ENCODE measurements around the gene GRWD1. TPM values are rescaled to one million over a fixed set of nuclear protein-coding genes. Genes with fewer than 3 reads are reported as not detected.
A peak's percentile ranks its signal among the peaks of the same experiment; 100 is the strongest.

Gene GRWD1
- total RNA-seq, 1 donor from 2014 or later: 41.4 TPM

GRCh38 chr19:48401287-48401686 lies 44.5 kb upstream of the GRWD1 start:
- no peaks in the 10 kb centered on the region for H4K20me1 ChIP-seq (ENCODE audit: insufficient read depth, low read length)
- no peak overlapping the region for H3K27ac ChIP-seq (ENCODE audit: low read depth, low read length)
- H3K4me2 ChIP-seq (ENCODE audit: low read length): no peak overlapping the region
- no peak for TF ChIP-seq CTCF (IDR thresholded peaks at IDR 0.05; ENCODE audit: insufficient read depth, low read depth, low read length)
- no peak for TF ChIP-seq EZH2 (IDR thresholded peaks at IDR 0.05; ENCODE audit: insufficient read depth, low read length)
- peaks cover 3% of the 10 kb centered on the region for H3K4me1 ChIP-seq (ENCODE audit: insufficient read depth, low read length)
- Mint-ChIP-seq H3K36me3 (ENCODE audit: low read depth, unreplicated experiment) (peaks cover 11% of the 10 kb centered on the region), H3K27me3 (ENCODE audit: low read depth, unreplicated experiment) (no peaks in the 10 kb centered on the region), H3K4me1 (ENCODE audit: low read depth, unreplicated experiment) (peaks cover 9% of the 10 kb centered on the region), H3K9me3 (ENCODE audit: unreplicated experiment) (peaks cover 3% of the 10 kb centered on the region), H3K27ac (ENCODE audit: unreplicated experiment) (no peak overlapping the region), H3K4me3 (ENCODE audit: unreplicated experiment) (no peak overlapping the region)
- no peaks in the 10 kb centered on the region for H3K27me3 ChIP-seq (ENCODE audit: insufficient read depth, low read length)
- DNase-seq (ENCODE audit: low read depth): no peak
- peaks cover 2% of the 10 kb centered on the region for H3K79me2 ChIP-seq (ENCODE audit: insufficient read depth, low read length)
- FAIRE-seq: no peak
- no peak overlapping the region for H3K4me3 ChIP-seq (ENCODE audit: insufficient read depth, low read depth, low read length)
- H3K36me3 ChIP-seq (ENCODE audit: insufficient read depth, low read length): no peaks in the 10 kb centered on the region
- peaks cover 4% of the 10 kb centered on the region for H3K9me3 ChIP-seq (ENCODE audit: insufficient read depth, low read depth, low read length)
- H3K9ac ChIP-seq (ENCODE audit: low read length): no peak overlapping the region
- no peak overlapping the region for H2AFZ ChIP-seq (ENCODE audit: low read depth, low read length)

GRCh38 chr19:48403606-48404005 lies 42.2 kb upstream of the GRWD1 start:
- no peak overlapping the region for H3K4me3 ChIP-seq (ENCODE audit: insufficient read depth, low read depth, low read length)
- H3K36me3 ChIP-seq (ENCODE audit: insufficient read depth, low read length): no peaks in the 10 kb centered on the region
- peaks cover 2% of the 10 kb centered on the region for H3K9me3 Mint-ChIP-seq (ENCODE audit: unreplicated experiment)
- peak; percentile 56 for DNase-seq (ENCODE audit: low read depth)
- no peaks in the 10 kb centered on the region for H3K4me1 ChIP-seq (ENCODE audit: insufficient read depth, low read length)
- H3K36me3 Mint-ChIP-seq (ENCODE audit: low read depth, unreplicated experiment): peaks cover 9% of the 10 kb centered on the region
- no peaks in the 10 kb centered on the region for H3K79me2 ChIP-seq (ENCODE audit: insufficient read depth, low read length)
- peak overlapping the region; percentile 17 for H3K4me3 Mint-ChIP-seq (ENCODE audit: unreplicated experiment)
- no peaks in the 10 kb centered on the region for H3K27me3 ChIP-seq (ENCODE audit: insufficient read depth, low read length)
- H3K27me3 Mint-ChIP-seq (ENCODE audit: low read depth, unreplicated experiment): no peaks in the 10 kb centered on the region
- H3K27ac ChIP-seq (ENCODE audit: low read depth, low read length): no peak overlapping the region
- H4K20me1 ChIP-seq (ENCODE audit: insufficient read depth, low read length): no peaks in the 10 kb centered on the region
- H3K4me2 ChIP-seq (ENCODE audit: low read length): no peak overlapping the region
- peaks cover 4% of the 10 kb centered on the region for H3K9me3 ChIP-seq (ENCODE audit: insufficient read depth, low read depth, low read length)
- H2AFZ ChIP-seq (ENCODE audit: low read depth, low read length): no peak overlapping the region
- TF ChIP-seq CTCF (IDR thresholded peaks at IDR 0.05; ENCODE audit: insufficient read depth, low read depth, low read length): no peak
- no peak for TF ChIP-seq EZH2 (IDR thresholded peaks at IDR 0.05; ENCODE audit: insufficient read depth, low read length)
- no peak for FAIRE-seq
- no peak overlapping the region for H3K9ac ChIP-seq (ENCODE audit: low read length)
- peaks cover 2% of the 10 kb centered on the region for H3K4me1 Mint-ChIP-seq (ENCODE audit: low read depth, unreplicated experiment)
- H3K27ac Mint-ChIP-seq (ENCODE audit: unreplicated experiment): no peak overlapping the region

- Histone ChIP-seq H2AFZ (ENCODE audit: low read depth, low read length) (no peak overlapping the region), H3K4me1 (ENCODE audit: insufficient read depth, low read length) (no peaks in the 10 kb centered on the region), H4K20me1 (ENCODE audit: insufficient read depth, low read length) (no peaks in the 10 kb centered on the region), H3K27me3 (ENCODE audit: insufficient read depth, low read length) (no peaks in the 10 kb centered on the region), H3K27ac (ENCODE audit: low read depth, low read length) (no peak overlapping the region), H3K79me2 (ENCODE audit: insufficient read depth, low read length) (no peaks in the 10 kb centered on the region), H3K4me2 (ENCODE audit: low read length) (no peak overlapping the region), H3K36me3 (ENCODE audit: insufficient read depth, low read length) (no peaks in the 10 kb centered on the region), H3K4me3 (ENCODE audit: insufficient read depth, low read depth, low read length) (no peak overlapping the region), H3K9ac (ENCODE audit: low read length) (no peak overlapping the region), H3K9me3 (ENCODE audit: insufficient read depth, low read depth, low read length) (peaks cover 6% of the 10 kb centered on the region)
- TF ChIP-seq EZH2 (IDR thresholded peaks at IDR 0.05; ENCODE audit: insufficient read depth, low read length) (no peak), CTCF (IDR thresholded peaks at IDR 0.05; ENCODE audit: insufficient read depth, low read depth, low read length) (no peak)
- H3K27ac Mint-ChIP-seq (ENCODE audit: unreplicated experiment): no peak overlapping the region
- peaks cover 2% of the 10 kb centered on the region for H3K4me1 Mint-ChIP-seq (ENCODE audit: low read depth, unreplicated experiment)
- peaks cover 4% of the 10 kb centered on the region for H3K9me3 Mint-ChIP-seq (ENCODE audit: unreplicated experiment)
- H3K27me3 Mint-ChIP-seq (ENCODE audit: low read depth, unreplicated experiment): no peaks in the 10 kb centered on the region
- FAIRE-seq (no peak), DNase-seq (ENCODE audit: low read depth) (no peak)
- no peak overlapping the region for H3K4me3 Mint-ChIP-seq (ENCODE audit: unreplicated experiment)
- H3K36me3 Mint-ChIP-seq (ENCODE audit: low read depth, unreplicated experiment): peaks cover 17% of the 10 kb centered on the region
Measured at GRCh38 chr19:48405010-48405659, 40.6 kb upstream of the GRWD1 start.

Data from astrocyte (in vitro differentiated cells and primary cell).